ENCODE data around the gene ITFG1.
"Not testable (repeated sequence)": the region's sequence is repeated elsewhere in the genome, so short reads cannot be mapped to it uniquely, and the experiment has no call there.

ITFG1 gene

GRCh38 chr16:47258874-47259461, 201.9 kb downstream of the ITFG1 start:
- peaks cover 26% of the 10 kb centered on the region for H3K36me3 Mint-ChIP-seq
- H3K4me1 Mint-ChIP-seq, result no peaks in the 10 kb centered on the region
- ATAC-seq (ENCODE audit: low read depth) (peak; percentile 46), DNase-seq (ENCODE audit: low spot score in 2 of 2) (peak in 1 of 2 donors; percentile 11)
- no peak overlapping the region for H3K27ac Mint-ChIP-seq
- H3K27me3 Mint-ChIP-seq, result no peaks in the 10 kb centered on the region
- H3K4me3 Mint-ChIP-seq, result no peak overlapping the region
- H3K9me3 Mint-ChIP-seq, result no peaks in the 10 kb centered on the region

DNA sequence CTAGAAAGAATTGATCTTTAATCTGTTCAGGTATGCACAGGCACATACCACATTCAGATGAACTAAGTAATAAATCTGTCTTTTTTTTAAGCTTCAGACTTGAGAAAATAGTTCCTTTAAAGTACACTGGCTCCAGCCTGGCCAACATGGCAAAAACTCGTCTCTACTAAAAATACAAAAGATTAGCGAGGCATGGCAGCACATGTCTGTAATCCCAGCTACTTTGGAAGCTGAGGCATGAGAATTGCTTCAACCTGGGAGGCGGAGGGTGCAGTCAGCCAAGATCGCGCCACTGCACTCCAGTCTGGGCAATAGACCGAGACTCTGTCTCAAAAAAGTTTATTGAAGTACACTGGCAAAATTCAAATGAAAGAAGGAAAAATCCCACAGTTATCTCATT, 206.1 kb downstream of the ITFG1 start:
- Mint-ChIP-seq H3K4me1 (no peaks in the 10 kb centered on the region), H3K4me3 (no peak overlapping the region), H3K36me3 (peaks cover 25% of the 10 kb centered on the region), H3K27ac (no peak overlapping the region), H3K27me3 (no peaks in the 10 kb centered on the region), H3K9me3 (no peaks in the 10 kb centered on the region)
- no peak for ATAC-seq (ENCODE audit: low read depth)
- no peak for DNase-seq (ENCODE audit: low spot score in 2 of 2)

DNA sequence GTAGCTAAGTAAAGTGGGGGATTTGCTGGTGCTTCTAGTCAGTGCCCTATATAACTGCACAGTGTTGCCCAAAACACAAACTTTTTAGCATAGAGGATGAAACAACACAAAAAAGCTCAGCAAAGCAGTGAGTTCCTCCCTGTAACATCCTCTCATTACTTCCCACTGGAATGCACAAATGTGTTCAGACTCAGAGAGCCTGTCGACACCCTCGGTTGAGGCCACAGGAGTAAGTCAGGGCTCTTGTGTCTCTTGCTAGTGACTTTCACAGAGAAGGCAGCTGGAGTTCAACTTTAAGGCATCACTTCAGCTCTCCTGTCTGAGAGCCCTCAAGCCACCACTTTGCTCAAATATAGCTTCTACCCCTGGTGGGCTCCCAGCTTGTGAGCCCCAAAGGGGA, 209.9 kb downstream of the ITFG1 start:
- Mint-ChIP-seq H3K27ac (no peak overlapping the region), H3K4me3 (no peak overlapping the region), H3K4me1 (no peaks in the 10 kb centered on the region), H3K27me3 (no peaks in the 10 kb centered on the region), H3K36me3 (peaks cover 12% of the 10 kb centered on the region), H3K9me3 (no peaks in the 10 kb centered on the region)
- no peak for DNase-seq (ENCODE audit: low spot score in 2 of 2)
- ATAC-seq (ENCODE audit: low read depth), result no peak

DNA sequence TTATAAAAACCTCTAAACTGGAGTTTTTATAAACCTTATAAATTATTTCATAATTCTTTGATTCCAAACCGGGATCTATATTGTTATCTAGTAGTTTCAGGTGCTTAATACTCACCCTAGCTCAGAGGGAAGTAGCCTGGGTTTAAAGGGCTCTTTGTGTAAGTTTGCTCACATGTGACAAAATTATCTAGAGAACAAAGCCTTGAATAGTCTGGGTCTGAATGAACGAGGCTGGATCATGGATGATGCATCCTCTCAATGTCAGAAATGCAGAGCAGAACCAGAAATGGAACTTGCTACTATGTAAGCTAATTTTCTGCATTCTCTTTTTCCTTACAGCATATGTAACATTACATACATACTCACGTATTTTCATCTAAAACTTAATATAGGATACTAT, 213.2 kb downstream of the ITFG1 start:
- DNase-seq (ENCODE audit: low spot score in 2 of 2) (no peak), ATAC-seq (ENCODE audit: low read depth) (no peak)
- no peaks in the 10 kb centered on the region for H3K27me3 Mint-ChIP-seq
- peaks cover 13% of the 10 kb centered on the region for H3K36me3 Mint-ChIP-seq
- H3K27ac Mint-ChIP-seq, result no peak overlapping the region
- H3K9me3 Mint-ChIP-seq, result no peaks in the 10 kb centered on the region
- no peaks in the 10 kb centered on the region for H3K4me1 Mint-ChIP-seq
- no peak overlapping the region for H3K4me3 Mint-ChIP-seq

DNA sequence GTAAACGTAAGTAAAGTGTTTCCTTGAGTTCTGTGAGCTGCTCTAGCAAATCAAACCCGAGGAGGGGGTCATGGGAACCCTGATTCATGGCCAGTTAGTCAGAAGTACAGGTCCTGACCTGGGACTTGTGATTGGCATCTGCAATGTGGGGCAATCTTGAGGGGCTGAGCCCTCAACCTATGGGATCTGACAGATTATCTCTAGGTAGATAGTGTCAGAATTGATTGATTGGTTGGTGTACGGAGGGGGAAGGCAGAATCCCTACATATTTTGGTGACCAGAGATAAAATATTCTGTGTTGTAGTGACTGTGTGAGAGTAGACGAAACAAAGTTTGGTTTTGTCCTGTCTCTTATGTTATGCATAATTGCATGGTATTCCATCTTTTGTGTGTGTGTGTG, 216.7 kb downstream of the ITFG1 start:
- no peak for ATAC-seq (ENCODE audit: low read depth)

GRCh38 chr16:47241061-47241460, 219.8 kb downstream of the ITFG1 start:
- Mint-ChIP-seq H3K9me3 (no peaks in the 10 kb centered on the region), H3K4me3 (no peak overlapping the region), H3K27me3 (no peaks in the 10 kb centered on the region), H3K36me3 (peaks cover 23% of the 10 kb centered on the region), H3K27ac (no peak overlapping the region), H3K4me1 (no peaks in the 10 kb centered on the region)
- DNase-seq (ENCODE audit: low spot score in 2 of 2) (no peak), ATAC-seq (ENCODE audit: low read depth) (no peak)

More for the DNA sequence above, 216.7 kb downstream of the ITFG1 start:
- H3K4me3 Mint-ChIP-seq, result no peak overlapping the region
- no peak for DNase-seq (ENCODE audit: low spot score in 2 of 2)
- no peaks in the 10 kb centered on the region for H3K4me1 Mint-ChIP-seq
- no peaks in the 10 kb centered on the region for H3K27me3 Mint-ChIP-seq
- H3K27ac Mint-ChIP-seq, result no peak overlapping the region
- H3K36me3 Mint-ChIP-seq, result peaks cover 22% of the 10 kb centered on the region
- no peaks in the 10 kb centered on the region for H3K9me3 Mint-ChIP-seq

DNA sequence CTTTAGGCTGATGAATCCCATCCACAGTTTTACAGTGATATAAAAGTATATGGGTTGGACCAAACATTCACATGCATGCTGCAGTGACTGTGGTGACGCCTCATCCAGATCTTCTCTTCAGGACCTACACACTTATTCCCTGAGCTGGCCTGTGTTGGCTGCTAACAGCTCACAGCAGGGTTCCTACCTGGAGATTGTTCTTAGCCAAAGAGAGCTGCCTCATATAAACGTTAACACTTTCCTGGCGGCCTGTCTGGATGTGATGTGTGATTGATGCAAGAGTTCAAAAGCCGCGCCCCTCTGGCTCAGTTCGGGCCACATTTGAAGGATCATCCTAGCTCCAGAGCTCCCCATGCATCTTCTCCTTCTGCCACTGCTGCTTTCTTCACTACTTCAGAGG, 224.1 kb downstream of the ITFG1 start:
- DNase-seq (ENCODE audit: low spot score in 2 of 2) (no peak), ATAC-seq (ENCODE audit: low read depth) (no peak)
- H3K9me3 Mint-ChIP-seq, result no peaks in the 10 kb centered on the region
- H3K27ac Mint-ChIP-seq, result no peak overlapping the region
- no peaks in the 10 kb centered on the region for H3K27me3 Mint-ChIP-seq
- H3K4me1 Mint-ChIP-seq, result no peaks in the 10 kb centered on the region
- no peak overlapping the region for H3K4me3 Mint-ChIP-seq
- H3K36me3 Mint-ChIP-seq, result peaks cover 45% of the 10 kb centered on the region

GRCh38 chr16:47230296-47230695, 230.6 kb downstream of the ITFG1 start:
- Mint-ChIP-seq H3K27me3 (no peaks in the 10 kb centered on the region), H3K36me3 (peaks cover 48% of the 10 kb centered on the region), H3K27ac (no peak overlapping the region), H3K4me3 (no peak overlapping the region), H3K4me1 (no peaks in the 10 kb centered on the region), H3K9me3 (no peaks in the 10 kb centered on the region)
- ATAC-seq (ENCODE audit: low read depth) (no peak), DNase-seq (ENCODE audit: low spot score in 2 of 2) (no peak)

- Mint-ChIP-seq H3K9me3 (peaks cover 1% of the 10 kb centered on the region), H3K27me3 (no peaks in the 10 kb centered on the region), H3K4me1 (no peaks in the 10 kb centered on the region), H3K4me3 (no peak overlapping the region), H3K36me3 (peaks cover 53% of the 10 kb centered on the region), H3K27ac (no peak overlapping the region)
- ATAC-seq (ENCODE audit: low read depth), result no peak
- no peak for DNase-seq (ENCODE audit: low spot score in 2 of 2)
Observed at GRCh38 chr16:47229053-47230050, 231.5 kb downstream of the ITFG1 start.

DNA sequence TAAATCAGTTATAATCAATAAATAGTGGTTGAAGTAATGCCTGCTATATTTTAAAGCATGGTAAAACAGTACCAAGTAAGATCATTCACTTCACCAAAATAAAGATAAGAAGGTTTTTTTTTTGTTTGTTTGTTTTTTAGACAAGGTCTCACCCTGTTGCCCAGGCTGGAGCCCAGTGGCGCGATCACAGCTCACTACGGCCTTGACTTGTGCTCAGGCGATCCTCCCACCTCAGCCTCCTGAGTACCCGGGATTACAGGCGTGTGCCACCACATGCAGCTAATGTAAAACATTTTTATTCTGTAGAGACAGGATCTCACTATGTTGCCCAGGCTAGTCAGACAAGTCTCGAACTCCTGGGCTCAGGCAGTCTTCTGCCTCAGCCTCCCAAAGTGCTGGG, 232.6 kb downstream of the ITFG1 start:
- peaks cover 3% of the 10 kb centered on the region for H3K9me3 Mint-ChIP-seq
- H3K36me3 Mint-ChIP-seq, result peaks cover 47% of the 10 kb centered on the region
- H3K4me1 Mint-ChIP-seq, result no peaks in the 10 kb centered on the region
- DNase-seq (ENCODE audit: low spot score in 2 of 2) (no peak), ATAC-seq (ENCODE audit: low read depth) (no peak)
- H3K27me3 Mint-ChIP-seq, result no peaks in the 10 kb centered on the region
- H3K4me3 Mint-ChIP-seq, result no peak overlapping the region
- H3K27ac Mint-ChIP-seq, result no peak overlapping the region

- Mint-ChIP-seq H3K9me3 (no peaks in the 10 kb centered on the region), H3K4me1 (no peaks in the 10 kb centered on the region), H3K4me3 (no peak overlapping the region), H3K36me3 (peaks cover 31% of the 10 kb centered on the region), H3K27ac (no peak overlapping the region), H3K27me3 (no peaks in the 10 kb centered on the region)
- no peak for DNase-seq (ENCODE audit: low spot score in 2 of 2)
- no peak for ATAC-seq (ENCODE audit: low read depth)
Observed at GRCh38 chr16:47213761-47214440, 247.0 kb downstream of the ITFG1 start.

DNA sequence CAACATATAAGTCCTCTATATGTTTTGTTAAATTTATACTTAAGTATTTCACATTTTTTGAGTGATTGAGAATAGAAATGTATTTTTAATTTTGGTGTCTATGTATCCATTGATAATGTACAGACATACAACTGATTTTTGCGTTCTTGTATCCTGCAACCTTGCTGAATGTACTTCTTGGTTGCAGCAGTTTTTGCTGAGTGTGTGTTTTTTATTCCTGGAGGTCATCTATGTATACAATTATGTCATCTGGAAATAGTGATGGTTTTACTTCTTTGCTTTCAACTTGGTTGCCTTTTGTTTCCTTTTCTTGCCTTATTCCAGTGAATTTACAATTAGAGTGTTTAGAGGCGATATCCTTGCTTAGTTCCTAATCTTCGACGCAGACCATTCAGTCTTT, 249.6 kb downstream of the ITFG1 start:
- Mint-ChIP-seq H3K4me3 (no peak overlapping the region), H3K36me3 (peaks cover 26% of the 10 kb centered on the region)

DNA sequence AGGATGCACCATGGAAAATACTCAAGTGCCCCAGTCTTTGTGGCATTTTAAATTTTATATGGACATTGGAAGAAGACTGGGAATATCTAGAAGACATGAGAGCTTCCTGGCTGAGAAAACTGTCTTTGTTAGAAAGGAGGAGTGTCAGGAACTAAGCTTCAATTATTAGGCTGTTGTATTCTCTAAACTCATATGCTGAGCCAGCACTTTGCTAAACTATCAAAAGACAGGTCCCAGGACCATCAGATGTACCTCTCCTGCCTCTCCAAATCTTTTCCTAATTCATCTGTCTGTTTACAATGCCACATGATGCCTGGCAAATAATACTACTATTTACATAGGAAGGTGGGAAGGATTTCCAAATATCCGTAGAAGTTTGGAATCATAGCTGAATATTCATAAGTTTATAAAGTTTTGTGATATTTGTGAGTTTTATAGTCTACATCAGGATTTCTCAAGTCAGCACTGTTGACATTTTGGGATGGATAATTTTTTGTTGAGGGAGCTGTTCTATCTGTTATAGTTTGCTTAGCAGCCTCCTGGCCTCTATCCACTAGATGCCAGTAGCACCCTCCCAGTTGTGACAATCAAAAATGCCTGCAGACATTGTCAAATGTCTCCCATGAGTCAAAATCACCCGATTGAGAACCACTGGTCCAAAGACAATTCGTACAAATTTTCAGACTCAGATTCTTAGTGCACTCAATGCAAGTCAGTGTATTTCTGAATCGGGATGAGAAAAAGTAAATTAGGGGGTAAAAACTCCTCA, 255.9 kb downstream of the ITFG1 start:
- ATAC-seq (ENCODE audit: low read depth) (no peak), DNase-seq (ENCODE audit: low spot score in 2 of 2) (no peak)
- Mint-ChIP-seq H3K36me3 (peaks cover 6% of the 10 kb centered on the region), H3K27ac (no peak overlapping the region), H3K4me3 (no peak overlapping the region), H3K4me1 (no peaks in the 10 kb centered on the region), H3K9me3 (no peaks in the 10 kb centered on the region), H3K27me3 (no peaks in the 10 kb centered on the region)

More for the DNA sequence above, 249.6 kb downstream of the ITFG1 start:
- ATAC-seq (ENCODE audit: low read depth) (no peak), DNase-seq (ENCODE audit: low spot score in 2 of 2) (no peak)
- H3K27me3 Mint-ChIP-seq, result no peaks in the 10 kb centered on the region
- H3K4me1 Mint-ChIP-seq, result no peaks in the 10 kb centered on the region
- no peaks in the 10 kb centered on the region for H3K9me3 Mint-ChIP-seq
- no peak overlapping the region for H3K27ac Mint-ChIP-seq

DNA sequence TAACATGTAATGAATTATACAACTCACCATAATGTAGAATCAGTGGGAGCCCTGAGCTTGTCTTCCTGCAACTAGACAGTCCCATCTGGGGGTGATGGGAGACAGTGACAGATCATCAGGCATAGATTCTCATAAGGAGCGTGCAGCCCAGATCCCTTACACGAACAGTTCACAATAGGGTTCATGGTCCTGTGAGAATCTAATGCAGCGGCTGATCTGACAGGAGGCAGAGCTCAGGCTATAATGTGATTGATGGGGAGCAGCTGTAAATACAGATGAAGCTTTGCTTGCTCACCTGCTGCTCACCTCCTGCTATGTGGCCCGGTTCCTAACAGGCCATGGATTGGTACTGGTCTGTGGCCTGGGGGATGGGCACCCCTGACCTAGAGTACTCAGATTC, 257.4 kb downstream of the ITFG1 start:
- ATAC-seq (ENCODE audit: low read depth); H3K4me3 Mint-ChIP-seq; H3K27ac Mint-ChIP-seq; H3K9me3 Mint-ChIP-seq; H3K27me3 Mint-ChIP-seq; H3K4me1 Mint-ChIP-seq; DNase-seq (ENCODE audit: low spot score in 2 of 2); H3K36me3 Mint-ChIP-seq: not testable (repeated sequence)

Data from memory B cell (primary cell).